ENCODE measurements around the gene EFCAB14. TPM values are rescaled to one million over a fixed set of nuclear protein-coding genes. Genes with fewer than 3 reads are reported as not detected.

Gene EFCAB14
- total and polyA plus RNA-seq, 2 of the 4 experiments (the other 2 are of a cell fraction) = 28.6 to 43.0 TPM

- Histone ChIP-seq H4K91ac (ENCODE audit: insufficient read depth, low read depth, low read length) (no peak overlapping the region), H2AK9ac (replicated peaks; ENCODE audit: low read depth, low read length, poor library complexity) (no peak overlapping the region), H3K9me1 (ENCODE audit: insufficient read depth, low read length) (peaks cover 5% of the 10 kb centered on the region; the same call in 1 of the 2 replicates), H3K23ac (ENCODE audit: low read depth, low read length) (no peak overlapping the region), H3K4ac (ENCODE audit: low read depth, low read length) (no peak overlapping the region), H3K27me3 (ENCODE audit: control insufficient read depth, insufficient read depth, low read length) (no peaks in the 10 kb centered on the region), H3K9me3 (ENCODE audit: control insufficient read depth, insufficient read depth, low read length) (no peaks in the 10 kb centered on the region), H2BK120ac (ENCODE audit: low read depth, low read length) (no peak overlapping the region), H3K4me3 (ENCODE audit: insufficient read depth, low read depth, low read length) (no peak overlapping the region), H4K5ac (ENCODE audit: low read depth, low read length) (no peak overlapping the region), H3K4me1 (ENCODE audit: control insufficient read depth, insufficient read depth, low read length) (peaks cover 6% of the 10 kb centered on the region), H2BK20ac (ENCODE audit: low read depth, low read length) (no peak overlapping the region), H2BK5ac (ENCODE audit: low read depth, low read length, poor library complexity, severe bottlenecking) (no peak overlapping the region), H2AFZ (replicated peaks; ENCODE audit: low read length, poor library complexity) (no peak overlapping the region), H2AK5ac (ENCODE audit: low read depth, low read length) (no peak overlapping the region), H3K9ac (ENCODE audit: low read depth, low read length) (no peak overlapping the region), H3K36me3 (ENCODE audit: control insufficient read depth, insufficient read depth, low read length) (peaks cover 25% of the 10 kb centered on the region), H3K79me1 (ENCODE audit: low read depth in 1 of 2, low read length in 2 of 2) (peaks cover 26 to 31% of the 10 kb centered on the region in 2 experiments), H4K20me1 (ENCODE audit: insufficient read depth, low read length) (peaks cover 9% of the 10 kb centered on the region), H3K18ac (ENCODE audit: low read depth, low read length) (no peak overlapping the region), H2BK15ac (ENCODE audit: low read depth, low read length) (no peak overlapping the region), H4K8ac (ENCODE audit: low read depth in 2 of 2, low read length in 2 of 2) (no peak overlapping the region), H3K14ac (replicated peaks; ENCODE audit: low read depth, low read length) (no peak overlapping the region), H3K27ac (ENCODE audit: insufficient read depth, low read length) (no peak overlapping the region), H3K4me2 (ENCODE audit: low read depth, low read length) (no peak overlapping the region), H3K56ac (ENCODE audit: extremely low read depth, insufficient read depth, low read length) (no peak overlapping the region)
- no CpG with 5 or more reads among the region's 3 CpGs for WGBS, 2 experiments (ENCODE audit: extremely low coverage in 2 of 2, insufficient read length in 1 of 2)
- POLR2A ChIA-PET (ENCODE audit: unreplicated experiment) = no interaction called here
- DNase-seq (no peak), ATAC-seq (ENCODE audit: low read depth) (no peak)
- CTCF ChIA-PET = interaction anchor here (0.8 kb wide), 1 partner anchor 18 kb away, joined by 3 read pairs; no protein-coding TSS in a partner anchor
- no TSS peak for BruUV-seq (replicated peaks)
- dilution Hi-C loops (cut with HindIII; ENCODE audit: low sequenced_read_pairs, unreplicated experiment) = no loop called here
- no peak for TF ChIP-seq CEBPB (IDR thresholded peaks at IDR 0.05; ENCODE audit: low read depth, low read length)
- TF ChIP-seq FOS (IDR thresholded peaks at IDR 0.05; ENCODE audit: low read depth, low read length) = no peak
- no peak for TF ChIP-seq RAD21 (IDR thresholded peaks at IDR 0.05; ENCODE audit: low read length)
- TF ChIP-seq NFE2L2 (IDR thresholded peaks at IDR 0.05; ENCODE audit: low read depth, low read length) = no peak
- no peak for TF ChIP-seq ELK1 (IDR thresholded peaks at IDR 0.05; ENCODE audit: borderline replicate concordance, low read depth, low read length)
- TF ChIP-seq USF2 (IDR thresholded peaks at IDR 0.05; ENCODE audit: low read depth, low read length) = no peak
- no peak for TF ChIP-seq CHD1 (IDR thresholded peaks at IDR 0.05; ENCODE audit: low read depth, low read length)
- TF ChIP-seq RCOR1 (IDR thresholded peaks at IDR 0.05; ENCODE audit: insufficient replicate concordance, low read length) = no peak
- TF ChIP-seq POLR2A (IDR thresholded peaks at IDR 0.05; ENCODE audit: low read depth, low read length) = no peak
- no peak for TF ChIP-seq MAFK (IDR thresholded peaks at IDR 0.05; ENCODE audit: low read depth, low read length)
- TF ChIP-seq CTCF (conservative IDR thresholded peaks at IDR 0.05; ENCODE audit: low read depth, low read length) = no peak
- TF ChIP-seq BHLHE40 (IDR thresholded peaks at IDR 0.05; ENCODE audit: low read depth, low read length) = no peak
- in situ Hi-C loops (cut with MboI; ENCODE audit: low sequenced_read_pairs) = loop anchor here (25.0 kb wide), 1 partner anchor 287 kb away; no protein-coding TSS in a partner anchor
- intact Hi-C loops (cut with micrococcal nuclease) = no loop called here
Observed at GRCh38 chr1:46699666-46700065, 19.2 kb downstream of the EFCAB14 start.

Data from IMR-90 (cell line).